Measurements from ENCODE around the gene ANKRD34B.

ANKRD34B gene

DNA sequence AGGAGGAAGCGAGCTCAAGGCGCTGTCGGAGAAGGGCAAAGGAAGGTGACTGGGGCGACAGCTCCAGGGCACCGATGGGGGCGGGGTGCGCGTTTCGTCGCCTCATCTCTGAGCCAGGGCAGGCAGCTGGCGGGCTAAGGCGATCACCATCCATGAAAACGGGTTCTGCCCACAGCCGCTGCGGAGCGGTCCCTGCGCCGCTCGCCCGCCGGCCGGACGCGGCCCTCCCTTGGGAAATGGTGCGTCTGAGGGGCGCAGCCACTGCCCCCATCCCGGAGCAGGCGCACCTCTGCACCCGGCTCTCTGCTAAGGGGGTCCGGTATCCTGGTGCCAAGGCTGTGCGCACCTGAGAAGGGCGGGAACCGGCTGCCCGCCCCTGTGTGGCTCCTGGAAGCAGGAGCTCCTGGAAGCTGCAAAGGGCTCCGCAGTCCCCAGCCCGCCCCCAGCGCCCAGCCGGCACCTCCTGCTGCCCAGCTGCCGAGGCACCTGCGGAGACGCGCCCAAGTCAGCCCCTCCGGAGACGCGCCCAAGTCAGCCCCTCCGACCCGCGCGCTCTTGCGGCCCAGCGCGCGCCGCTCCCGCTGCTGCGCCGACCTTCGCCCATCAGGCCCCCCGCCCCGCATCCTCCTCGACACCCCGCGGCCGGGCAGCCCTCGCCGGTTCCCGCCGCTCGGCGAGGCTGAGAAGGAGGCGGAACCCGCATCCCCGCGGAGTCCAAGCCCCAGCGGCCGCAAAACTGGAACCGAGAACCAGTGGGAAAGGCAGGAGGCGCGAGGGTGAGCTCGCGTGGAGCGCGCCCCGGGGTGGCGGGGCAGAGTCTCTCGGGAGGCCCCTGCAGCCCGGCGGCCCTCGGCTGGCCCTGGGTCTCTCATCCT, 757 bp downstream of the ANKRD34B start:
- H3K4me1 ChIP-seq (ENCODE audit: insufficient read depth, low read length), result no peaks in the 10 kb centered on the region
- H3K27ac ChIP-seq (ENCODE audit: low read depth, low read length), result no peak overlapping the region
- H3K9me3 ChIP-seq (ENCODE audit: low read length), result no peaks in the 10 kb centered on the region
- H3K9ac ChIP-seq (ENCODE audit: low read length), result no peak overlapping the region
- H3K36me3 ChIP-seq (ENCODE audit: insufficient read depth, low read length), result no peaks in the 10 kb centered on the region
- no peak overlapping the region for H3K4me3 ChIP-seq (ENCODE audit: low read depth in 1 of 2, low read length in 2 of 2)
- H3K27me3 ChIP-seq (ENCODE audit: control insufficient read depth in 1 of 2, insufficient read depth in 2 of 2, low read length in 2 of 2), result peaks cover 0 to 27% of the 10 kb centered on the region in 2 donors

DNA sequence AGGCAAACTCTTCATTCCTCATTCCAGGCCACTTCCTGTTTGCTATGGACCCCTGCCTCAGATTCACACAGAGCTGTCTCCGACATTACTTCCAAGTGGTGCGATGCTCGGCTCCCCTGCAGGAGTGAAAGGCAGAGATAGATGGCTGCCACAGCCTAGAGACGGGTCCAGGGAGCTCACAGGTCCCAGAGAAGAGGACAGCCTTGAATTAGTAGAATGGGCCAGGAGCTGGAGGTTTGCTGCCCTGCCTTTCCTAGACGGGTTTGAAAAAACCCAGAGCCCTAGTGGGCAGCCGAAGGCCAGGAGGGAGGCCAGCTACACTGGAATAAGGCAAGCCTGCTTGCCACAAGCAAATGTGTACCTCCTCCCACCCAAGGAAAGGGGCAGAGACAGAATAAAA, 1.8 kb downstream of the ANKRD34B start:
- Histone ChIP-seq H3K4me3 (ENCODE audit: low read depth in 1 of 2, low read length in 2 of 2) (no peak overlapping the region), H3K9me3 (ENCODE audit: low read length) (no peaks in the 10 kb centered on the region), H3K27ac (ENCODE audit: low read depth, low read length) (no peak overlapping the region), H3K36me3 (ENCODE audit: insufficient read depth, low read length) (no peaks in the 10 kb centered on the region), H3K9ac (ENCODE audit: low read length) (no peak overlapping the region), H3K27me3 (ENCODE audit: control insufficient read depth in 1 of 2, insufficient read depth in 2 of 2, low read length in 2 of 2) (peaks cover 0 to 27% of the 10 kb centered on the region in 2 donors), H3K4me1 (ENCODE audit: insufficient read depth, low read length) (no peaks in the 10 kb centered on the region)

GRCh38 chr5:80566711-80567259, 3.3 kb downstream of the ANKRD34B start:
- no peak overlapping the region for H3K27ac ChIP-seq (ENCODE audit: low read depth, low read length)
- H3K27me3 ChIP-seq (ENCODE audit: control insufficient read depth in 1 of 2, insufficient read depth in 2 of 2, low read length in 2 of 2), result peaks cover 0 to 27% of the 10 kb centered on the region in 2 donors
- no peak overlapping the region for H3K4me3 ChIP-seq (ENCODE audit: low read depth in 1 of 2, low read length in 2 of 2)
- H3K9ac ChIP-seq (ENCODE audit: low read length), result no peak overlapping the region
- no peaks in the 10 kb centered on the region for H3K9me3 ChIP-seq (ENCODE audit: low read length)
- H3K4me1 ChIP-seq (ENCODE audit: insufficient read depth, low read length), result no peaks in the 10 kb centered on the region
- H3K36me3 ChIP-seq (ENCODE audit: insufficient read depth, low read length), result no peaks in the 10 kb centered on the region

DNA sequence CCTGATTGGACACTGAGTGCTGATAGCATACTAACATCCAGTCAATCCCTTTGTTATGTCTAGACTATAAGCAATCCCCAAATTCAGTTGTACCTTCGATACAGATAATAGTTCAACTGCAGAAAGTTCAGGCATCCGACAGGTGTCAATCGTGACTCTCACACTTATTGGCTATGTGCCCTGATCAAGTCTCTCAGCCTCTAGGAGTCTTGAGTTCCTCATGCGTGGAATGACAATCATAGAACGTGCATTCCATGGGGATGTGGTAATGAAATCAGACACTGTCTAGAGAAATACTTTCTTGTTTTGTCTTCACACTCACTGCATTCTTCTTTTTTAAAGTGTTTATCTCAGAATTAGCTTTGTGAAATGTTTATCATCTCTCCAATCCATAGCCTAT, 4.8 kb downstream of the ANKRD34B start:
- Histone ChIP-seq H3K9me3 (ENCODE audit: low read length) (no peaks in the 10 kb centered on the region), H3K4me3 (ENCODE audit: low read depth in 1 of 2, low read length in 2 of 2) (no peak overlapping the region), H3K27ac (ENCODE audit: low read depth, low read length) (no peak overlapping the region), H3K27me3 (ENCODE audit: control insufficient read depth in 1 of 2, insufficient read depth in 2 of 2, low read length in 2 of 2) (peaks cover 0 to 24% of the 10 kb centered on the region in 2 donors), H3K9ac (ENCODE audit: low read length) (no peak overlapping the region), H3K36me3 (ENCODE audit: insufficient read depth, low read length) (no peaks in the 10 kb centered on the region), H3K4me1 (ENCODE audit: insufficient read depth, low read length) (no peaks in the 10 kb centered on the region)

GRCh38 chr5:80559244-80559643, 10.8 kb downstream of the ANKRD34B start:
- Histone ChIP-seq H3K36me3 (ENCODE audit: insufficient read depth, low read length) (no peaks in the 10 kb centered on the region), H3K9ac (ENCODE audit: low read length) (no peak overlapping the region), H3K27ac (ENCODE audit: low read depth, low read length) (no peak overlapping the region)

GRCh38 chr5:80555099-80555498, 15.0 kb downstream of the ANKRD34B start:
- H3K4me3 ChIP-seq (ENCODE audit: low read depth in 1 of 2, low read length in 2 of 2), result no peak overlapping the region
- H3K9ac ChIP-seq (ENCODE audit: low read length), result no peak overlapping the region
- H3K36me3 ChIP-seq (ENCODE audit: insufficient read depth, low read length), result no peaks in the 10 kb centered on the region
- no peak overlapping the region for H3K27ac ChIP-seq (ENCODE audit: low read depth, low read length)
- no peaks in the 10 kb centered on the region for H3K4me1 ChIP-seq (ENCODE audit: insufficient read depth, low read length)
- no peaks in the 10 kb centered on the region for H3K27me3 ChIP-seq (ENCODE audit: control insufficient read depth in 1 of 2, insufficient read depth in 2 of 2, low read length in 2 of 2)
- no peaks in the 10 kb centered on the region for H3K9me3 ChIP-seq (ENCODE audit: low read length)

More at GRCh38 chr5:80559244-80559643, 10.8 kb downstream of the ANKRD34B start:
- Histone ChIP-seq H3K4me3 (ENCODE audit: low read depth in 1 of 2, low read length in 2 of 2) (no peak overlapping the region), H3K9me3 (ENCODE audit: low read length) (no peaks in the 10 kb centered on the region), H3K27me3 (ENCODE audit: control insufficient read depth in 1 of 2, insufficient read depth in 2 of 2, low read length in 2 of 2) (no peaks in the 10 kb centered on the region), H3K4me1 (ENCODE audit: insufficient read depth, low read length) (no peaks in the 10 kb centered on the region)

GRCh38 chr5:80554646-80555045, 15.4 kb downstream of the ANKRD34B start:
- no peaks in the 10 kb centered on the region for H3K27me3 ChIP-seq (ENCODE audit: control insufficient read depth in 1 of 2, insufficient read depth in 2 of 2, low read length in 2 of 2)
- no peak overlapping the region for H3K4me3 ChIP-seq (ENCODE audit: low read depth in 1 of 2, low read length in 2 of 2)
- no peaks in the 10 kb centered on the region for H3K36me3 ChIP-seq (ENCODE audit: insufficient read depth, low read length)
- H3K4me1 ChIP-seq (ENCODE audit: insufficient read depth, low read length), result no peaks in the 10 kb centered on the region
- H3K27ac ChIP-seq (ENCODE audit: low read depth, low read length), result no peak overlapping the region
- no peak overlapping the region for H3K9ac ChIP-seq (ENCODE audit: low read length)
- H3K9me3 ChIP-seq (ENCODE audit: low read length), result no peaks in the 10 kb centered on the region

- H3K9me3 ChIP-seq (ENCODE audit: low read length), result no peaks in the 10 kb centered on the region
- H3K4me3 ChIP-seq (ENCODE audit: low read depth in 1 of 2, low read length in 2 of 2), result no peak overlapping the region
- no peaks in the 10 kb centered on the region for H3K36me3 ChIP-seq (ENCODE audit: insufficient read depth, low read length)
- no peaks in the 10 kb centered on the region for H3K4me1 ChIP-seq (ENCODE audit: insufficient read depth, low read length)
- no peak overlapping the region for H3K27ac ChIP-seq (ENCODE audit: low read depth, low read length)
- H3K27me3 ChIP-seq (ENCODE audit: control insufficient read depth in 1 of 2, insufficient read depth in 2 of 2, low read length in 2 of 2), result no peaks in the 10 kb centered on the region
- no peak overlapping the region for H3K9ac ChIP-seq (ENCODE audit: low read length)
These were observed 28.7 kb downstream of the ANKRD34B start for GRCh38 chr5:80541392-80541791.

DNA sequence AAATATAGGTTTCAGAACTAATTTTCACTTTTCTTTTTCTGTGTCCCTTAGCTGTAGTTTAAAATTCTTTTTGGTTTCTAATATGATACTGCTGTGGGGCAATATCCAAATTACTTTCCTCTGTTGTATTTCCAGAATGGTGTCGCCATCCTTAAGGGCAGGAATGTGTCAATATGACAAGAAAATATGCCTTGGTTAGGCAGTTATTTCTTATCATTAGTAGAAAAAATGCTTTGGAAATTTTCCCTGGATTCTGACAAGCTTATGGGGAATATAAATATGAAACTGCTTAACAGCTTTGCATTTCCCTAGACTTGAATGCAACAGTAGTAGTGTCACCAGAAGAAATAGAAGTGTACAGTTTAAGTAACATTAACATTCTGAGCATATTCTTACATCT, 29.4 kb downstream of the ANKRD34B start:
- H3K27ac ChIP-seq (ENCODE audit: low read depth, low read length), result no peak overlapping the region
- H3K9ac ChIP-seq (ENCODE audit: low read length), result no peak overlapping the region
- H3K36me3 ChIP-seq (ENCODE audit: insufficient read depth, low read length), result no peaks in the 10 kb centered on the region
- no peaks in the 10 kb centered on the region for H3K27me3 ChIP-seq (ENCODE audit: control insufficient read depth in 1 of 2, insufficient read depth in 2 of 2, low read length in 2 of 2)
- H3K4me3 ChIP-seq (ENCODE audit: low read depth in 1 of 2, low read length in 2 of 2), result no peak overlapping the region
- no peaks in the 10 kb centered on the region for H3K4me1 ChIP-seq (ENCODE audit: insufficient read depth, low read length)
- no peaks in the 10 kb centered on the region for H3K9me3 ChIP-seq (ENCODE audit: low read length)

- H3K9me3 ChIP-seq (ENCODE audit: low read length), result no peaks in the 10 kb centered on the region
- H3K27me3 ChIP-seq (ENCODE audit: control insufficient read depth in 1 of 2, insufficient read depth in 2 of 2, low read length in 2 of 2), result no peaks in the 10 kb centered on the region
- no peaks in the 10 kb centered on the region for H3K36me3 ChIP-seq (ENCODE audit: insufficient read depth, low read length)
- no peak overlapping the region for H3K9ac ChIP-seq (ENCODE audit: low read length)
- no peaks in the 10 kb centered on the region for H3K4me1 ChIP-seq (ENCODE audit: insufficient read depth, low read length)
- H3K27ac ChIP-seq (ENCODE audit: low read depth, low read length), result no peak overlapping the region
- no peak overlapping the region for H3K4me3 ChIP-seq (ENCODE audit: low read depth in 1 of 2, low read length in 2 of 2)
These were observed 53.3 kb downstream of the ANKRD34B start for GRCh38 chr5:80516826-80517225.

DNA sequence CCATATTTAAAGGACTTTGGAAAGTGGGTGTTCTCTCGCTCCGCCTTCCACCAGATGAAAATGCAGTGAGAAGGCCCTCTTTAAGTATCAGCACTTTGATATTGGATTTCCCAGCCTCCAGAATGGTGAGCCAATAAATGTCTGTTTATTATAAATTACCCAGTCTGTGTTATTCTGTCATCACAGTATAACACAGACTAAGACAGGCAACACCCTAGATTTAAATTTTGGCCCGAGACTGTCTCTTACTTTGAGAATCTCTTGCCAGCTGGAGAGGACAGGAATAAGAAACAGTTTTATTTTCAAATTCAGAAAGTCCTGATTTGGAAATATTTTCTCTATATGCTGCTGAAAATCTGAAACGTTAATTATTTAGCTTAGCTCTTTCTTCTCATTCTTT, 60.7 kb downstream of the ANKRD34B start:
- H3K9ac ChIP-seq (ENCODE audit: low read length), result no peak overlapping the region
- H3K27ac ChIP-seq (ENCODE audit: low read depth, low read length), result no peak overlapping the region

DNA sequence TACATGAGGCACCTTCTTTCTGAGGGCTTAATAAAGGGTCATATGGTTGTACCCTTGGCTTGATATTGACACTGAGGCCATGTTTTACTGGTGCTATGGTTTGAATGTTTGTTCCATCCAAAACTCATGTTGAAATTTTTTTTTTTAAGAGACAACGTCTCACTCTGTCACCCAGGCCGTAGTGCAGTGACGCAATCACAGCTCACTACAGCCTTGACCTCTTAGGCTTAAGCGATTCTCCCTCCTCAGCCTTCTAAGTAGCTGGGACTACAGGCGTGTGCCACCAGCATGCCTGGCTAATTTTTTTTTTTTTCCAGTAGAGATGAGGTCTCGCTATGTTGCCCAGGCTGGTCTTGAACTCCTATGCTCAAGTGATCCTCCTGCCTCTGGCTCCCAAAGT, 61.2 kb downstream of the ANKRD34B start:
- Histone ChIP-seq H3K4me1 (ENCODE audit: insufficient read depth, low read length) (no peaks in the 10 kb centered on the region), H3K27ac (ENCODE audit: low read depth, low read length) (no peak overlapping the region), H3K9ac (ENCODE audit: low read length) (no peak overlapping the region), H3K27me3 (ENCODE audit: control insufficient read depth in 1 of 2, insufficient read depth in 2 of 2, low read length in 2 of 2) (no peaks in the 10 kb centered on the region), H3K9me3 (ENCODE audit: low read length) (no peaks in the 10 kb centered on the region), H3K36me3 (ENCODE audit: insufficient read depth, low read length) (no peaks in the 10 kb centered on the region), H3K4me3 (ENCODE audit: low read depth in 1 of 2, low read length in 2 of 2) (no peak overlapping the region)

More for the DNA sequence above, 60.7 kb downstream of the ANKRD34B start:
- H3K36me3 ChIP-seq (ENCODE audit: insufficient read depth, low read length), result no peaks in the 10 kb centered on the region
- H3K9me3 ChIP-seq (ENCODE audit: low read length), result no peaks in the 10 kb centered on the region
- no peak overlapping the region for H3K4me3 ChIP-seq (ENCODE audit: low read depth in 1 of 2, low read length in 2 of 2)
- H3K27me3 ChIP-seq (ENCODE audit: control insufficient read depth in 1 of 2, insufficient read depth in 2 of 2, low read length in 2 of 2), result no peaks in the 10 kb centered on the region
- H3K4me1 ChIP-seq (ENCODE audit: insufficient read depth, low read length), result no peaks in the 10 kb centered on the region

Measured in muscle layer of colon (tissue), 2 donors.